Thoracic aorta (tissue), 2 donors: Measurements from ENCODE around the gene DPY19L3. TPM values are rescaled to one million over a fixed set of nuclear protein-coding genes. Genes with fewer than 3 reads are reported as not detected.

Source experiments
- ATAC-seq: fragments of 150-250 bp; one replicate; pipeline ENCODE4 v1.8.0; 2017; ENCODE audit warnings: low read depth; ENCODE audit not compliant: insufficient number of reproducible peaks, low FRiP score
- DNase-seq: peaks from one replicate; pipeline ENCODE4 v3.0.0-alpha.2; 2020; ENCODE audit warnings: low spot score
- H3K27ac ChIP-seq, 2 donors: fragments of 200-600 bp; sonication (generic); 1 replicate in 1 of 2; 2 replicates in 1 of 2; pipeline ENCODE4 v1.5.1; 2016; ENCODE audit warnings: mild to moderate bottlenecking in 2 of 2, moderate library complexity in 2 of 2
- H3K27me3 ChIP-seq: fragments of 200-600 bp; sonication (generic); replicated peaks from 2 replicates; pipeline ENCODE4 v1.6.0; 2016; ENCODE audit warnings: mild to moderate bottlenecking; ENCODE audit not compliant: insufficient read depth
- H3K36me3 ChIP-seq: fragments of 200-600 bp; sonication (generic); one replicate; pipeline ENCODE4 v1.5.1; 2016
- H3K4me1 ChIP-seq, 2 donors: fragments of 200-600 bp; sonication (generic); 1 replicate in 1 of 2; 2 replicates in 1 of 2; pipeline versions ENCODE4 v1.5.1 to v1.6.0; 2016; ENCODE audit warnings: low read depth in 2 of 2, mild to moderate bottlenecking in 1 of 2; ENCODE audit not compliant: control insufficient read depth in 1 of 2
- H3K4me3 ChIP-seq: fragments of 200-600 bp; sonication (generic); 2 replicates; pipeline ENCODE4 v1.5.1; 2016; ENCODE audit warnings: mild to moderate bottlenecking
- H3K9me3 ChIP-seq: fragments of 200-600 bp; sonication (generic); 2 replicates; pipeline ENCODE4 v1.5.1; 2016
- CTCF ChIP-seq: fragments of 200-600 bp; sonication (generic); IDR thresholded peaks from one replicate; pipeline ENCODE4 v1.5.1; 2019; ENCODE audit warnings: antibody characterized with exemption
- total RNA-seq, 2 donors: library from RNA; depleted of rRNA; stranded (reverse); fragments of >200 nt; gene quantifications; one replicate each; pipeline versions ENCODE4 v1.1.0 to v1.2.3, GENCODE V29; 2016

DPY19L3 gene
- total RNA-seq, 2 donors from 2014 or later: 22.1 to 32.9 TPM

- ATAC-seq (peak; percentile 22), DNase-seq (no peak)
- H3K4me3 ChIP-seq: peak overlapping the region; percentile 93
- no peaks in the 10 kb centered on the region for H3K36me3 ChIP-seq
- H3K4me1 ChIP-seq: peaks cover 10 to 21% of the 10 kb centered on the region in 2 donors
- TF ChIP-seq CTCF: no peak
- H3K27me3 ChIP-seq: no peaks in the 10 kb centered on the region
- peak overlapping the region; percentile 98 to 99 for H3K27ac ChIP-seq
- no peaks in the 10 kb centered on the region for H3K9me3 ChIP-seq
Observed at GRCh38 chr19:32404933-32405430, 588 bp upstream of the DPY19L3 start.

- Histone ChIP-seq H3K27me3 (no peaks in the 10 kb centered on the region), H3K9me3 (no peaks in the 10 kb centered on the region), H3K27ac (peak overlapping the region; percentile 98 to 99), H3K4me1 (peaks cover 10 to 21% of the 10 kb centered on the region in 2 donors), H3K36me3 (no peaks in the 10 kb centered on the region), H3K4me3 (peak overlapping the region; percentile 93)
- ATAC-seq (no peak), DNase-seq (no peak)
- TF ChIP-seq CTCF: peak; percentile 7
Observed at GRCh38 chr19:32406161-32407003, 812 bp downstream of the DPY19L3 start.

- DNase-seq (no peak), ATAC-seq (no peak)
- TF ChIP-seq CTCF: no peak
- Histone ChIP-seq H3K4me1 (peaks cover 10 to 21% of the 10 kb centered on the region in 2 donors), H3K36me3 (no peaks in the 10 kb centered on the region), H3K9me3 (no peaks in the 10 kb centered on the region), H3K4me3 (peak overlapping the region; percentile 93), H3K27me3 (no peaks in the 10 kb centered on the region), H3K27ac (peak overlapping the region in 1 of 2 donors; percentile 98)
Observed at GRCh38 chr19:32407004-32407992, 1.7 kb downstream of the DPY19L3 start.

GRCh38 chr19:32415246-32415645 is 9.7 kb downstream of the DPY19L3 start:
- H3K9me3 ChIP-seq: no peaks in the 10 kb centered on the region
- H3K27me3 ChIP-seq: no peaks in the 10 kb centered on the region
- no peak for TF ChIP-seq CTCF
- ATAC-seq: no peak
- H3K4me1 ChIP-seq: no peaks in the 10 kb centered on the region
- DNase-seq: no peak
- no peak overlapping the region for H3K27ac ChIP-seq
- H3K4me3 ChIP-seq: no peak overlapping the region
- no peaks in the 10 kb centered on the region for H3K36me3 ChIP-seq

GRCh38 chr19:32415669-32416068 is 10.1 kb downstream of the DPY19L3 start:
- Histone ChIP-seq H3K9me3 (no peaks in the 10 kb centered on the region), H3K4me3 (no peak overlapping the region), H3K4me1 (no peaks in the 10 kb centered on the region), H3K36me3 (no peaks in the 10 kb centered on the region), H3K27ac (no peak overlapping the region), H3K27me3 (no peaks in the 10 kb centered on the region)
- ATAC-seq (no peak), DNase-seq (no peak)
- no peak for TF ChIP-seq CTCF
